GM12801 (cell line): Measurements from ENCODE around the gene RNF112.

Experiments used
- CTCF ChIP-seq: IDR thresholded peaks from one replicate; pipeline ENCODE4 v1.5.1; 2011; ENCODE audit warnings: control low read depth; ENCODE audit not compliant: insufficient read length; ENCODE audit errors: extremely low read depth

The RNF112 gene

GRCh38 chr17:19371259-19372010, 39.6 kb upstream of the RNF112 start:
- TF ChIP-seq CTCF, result no peak

- no peak for TF ChIP-seq CTCF
Measured at GRCh38 chr17:19372011-19372370, 39.0 kb upstream of the RNF112 start.

GRCh38 chr17:19372439-19372838, 38.6 kb upstream of the RNF112 start:
- no peak for TF ChIP-seq CTCF

- TF ChIP-seq CTCF, result no peak
Measured at GRCh38 chr17:19372866-19373504, 38.0 kb upstream of the RNF112 start.

- TF ChIP-seq CTCF, result no peak
Measured at GRCh38 chr17:19374136-19374535, 36.9 kb upstream of the RNF112 start.

GRCh38 chr17:19375732-19376131, 35.3 kb upstream of the RNF112 start:
- no peak for TF ChIP-seq CTCF

GRCh38 chr17:19376811-19377210, 34.2 kb upstream of the RNF112 start:
- no peak for TF ChIP-seq CTCF
